HFF-Myc (cell line): ENCODE data around the gene GPC5.

Experiments
- DNase-seq: peaks from one replicate; pipeline ENCODE4 v3.0.0-alpha.2; 2011; ENCODE audit warnings: low read depth; ENCODE audit errors: extremely low read depth
- H3K4me3 ChIP-seq: replicated peaks from 2 replicates; pipeline ENCODE4 v1.5.1; 2011; ENCODE audit warnings: low read depth, mild to moderate bottlenecking, control low read depth, low read length
- TF ChIP-seq, protein P1 (sequence below): IDR thresholded peaks from 2 replicates; pipeline ENCODE4 v1.5.1; 2012; ENCODE audit warnings: mild to moderate bottlenecking, low read depth, low read length, control low read depth; ENCODE audit errors: missing control alignments

The GPC5 gene

GRCh38 chr13:91902291-91902690 lies 503.9 kb downstream of the GPC5 start:
- no peak for DNase-seq
- no peak overlapping the region for H3K4me3 ChIP-seq
- TF ChIP-seq, protein P1, sequence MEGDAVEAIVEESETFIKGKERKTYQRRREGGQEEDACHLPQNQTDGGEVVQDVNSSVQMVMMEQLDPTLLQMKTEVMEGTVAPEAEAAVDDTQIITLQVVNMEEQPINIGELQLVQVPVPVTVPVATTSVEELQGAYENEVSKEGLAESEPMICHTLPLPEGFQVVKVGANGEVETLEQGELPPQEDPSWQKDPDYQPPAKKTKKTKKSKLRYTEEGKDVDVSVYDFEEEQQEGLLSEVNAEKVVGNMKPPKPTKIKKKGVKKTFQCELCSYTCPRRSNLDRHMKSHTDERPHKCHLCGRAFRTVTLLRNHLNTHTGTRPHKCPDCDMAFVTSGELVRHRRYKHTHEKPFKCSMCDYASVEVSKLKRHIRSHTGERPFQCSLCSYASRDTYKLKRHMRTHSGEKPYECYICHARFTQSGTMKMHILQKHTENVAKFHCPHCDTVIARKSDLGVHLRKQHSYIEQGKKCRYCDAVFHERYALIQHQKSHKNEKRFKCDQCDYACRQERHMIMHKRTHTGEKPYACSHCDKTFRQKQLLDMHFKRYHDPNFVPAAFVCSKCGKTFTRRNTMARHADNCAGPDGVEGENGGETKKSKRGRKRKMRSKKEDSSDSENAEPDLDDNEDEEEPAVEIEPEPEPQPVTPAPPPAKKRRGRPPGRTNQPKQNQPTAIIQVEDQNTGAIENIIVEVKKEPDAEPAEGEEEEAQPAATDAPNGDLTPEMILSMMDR = no peak

GRCh38 chr13:91904005-91904404 lies 505.6 kb downstream of the GPC5 start:
- H3K4me3 ChIP-seq = no peak overlapping the region
- DNase-seq = no peak
- TF ChIP-seq, protein P1 = no peak

DNA sequence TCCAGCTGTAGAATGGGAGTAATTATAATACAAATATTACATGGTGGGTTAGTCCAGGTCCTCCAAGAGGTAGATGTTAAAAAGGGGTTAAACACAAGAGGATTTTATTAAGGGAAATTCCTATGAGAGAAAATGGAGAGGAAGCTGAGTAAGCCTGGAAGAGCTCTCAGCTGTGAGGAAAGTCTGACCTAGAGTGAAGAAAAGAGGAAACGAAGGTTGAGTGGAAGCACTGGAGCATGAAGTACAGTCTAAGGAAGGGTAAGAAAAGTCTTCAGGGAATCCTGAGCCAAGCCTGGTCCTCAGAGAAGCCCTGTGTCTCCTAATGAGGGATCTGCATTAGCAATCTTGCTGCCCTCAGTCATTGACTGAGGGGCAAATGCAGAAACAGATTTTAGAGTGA lies 506.2 kb downstream of the GPC5 start:
- H3K4me3 ChIP-seq = no peak overlapping the region
- no peak for DNase-seq
- TF ChIP-seq, protein P1 = no peak

DNA sequence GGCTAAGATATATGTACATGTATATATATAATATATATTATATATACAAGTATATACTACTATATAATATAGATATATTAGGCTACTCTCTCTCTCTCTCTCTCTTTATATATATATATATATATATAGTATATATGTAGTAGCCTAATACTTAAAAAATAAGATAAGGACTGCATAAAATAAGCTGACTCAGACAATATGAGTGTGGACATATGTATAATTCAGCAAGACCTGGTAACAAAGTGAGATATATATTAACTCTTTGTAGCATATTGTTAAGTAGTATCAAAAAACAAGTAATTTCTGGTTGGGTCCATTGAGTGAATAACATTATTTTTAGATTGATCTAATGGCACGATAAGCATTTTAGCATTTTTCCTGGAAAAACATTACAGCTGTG lies 509.0 kb downstream of the GPC5 start:
- TF ChIP-seq, protein P1 = no peak
- no peak for DNase-seq
- no peak overlapping the region for H3K4me3 ChIP-seq

DNA sequence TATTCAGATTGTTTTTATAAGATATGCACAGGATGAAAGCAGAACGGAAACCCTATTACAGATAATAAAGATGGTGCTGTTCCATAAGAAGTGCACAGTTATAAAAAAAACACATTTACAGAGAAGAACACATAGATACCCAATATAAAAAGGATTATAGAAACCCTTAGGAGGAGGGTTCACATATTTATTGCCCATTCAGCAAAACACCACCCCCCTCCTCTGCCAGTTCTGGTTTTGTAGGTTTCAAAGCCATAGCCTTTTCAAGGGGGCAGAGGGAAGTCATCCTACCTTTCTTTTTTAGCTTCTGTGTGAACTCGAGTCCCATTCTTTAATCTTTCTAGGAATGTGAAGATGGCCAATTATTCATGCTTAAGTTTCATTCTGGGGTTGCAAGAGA lies 511.2 kb downstream of the GPC5 start:
- H3K4me3 ChIP-seq = no peak overlapping the region
- TF ChIP-seq, protein P1 = no peak
- no peak for DNase-seq

GRCh38 chr13:91922969-91923592 lies 524.7 kb downstream of the GPC5 start:
- H3K4me3 ChIP-seq = no peak overlapping the region
- no peak for DNase-seq
- TF ChIP-seq, protein P1 = no peak

- TF ChIP-seq, protein P1 = no peak
- DNase-seq = no peak
- no peak overlapping the region for H3K4me3 ChIP-seq
These were observed 532.3 kb downstream of the GPC5 start for GRCh38 chr13:91930687-91931086.
